Measurements from ENCODE around the gene SH3PXD2A.
A peak's percentile ranks its signal among the peaks of the same experiment; 100 is the strongest.

The SH3PXD2A gene

DNA sequence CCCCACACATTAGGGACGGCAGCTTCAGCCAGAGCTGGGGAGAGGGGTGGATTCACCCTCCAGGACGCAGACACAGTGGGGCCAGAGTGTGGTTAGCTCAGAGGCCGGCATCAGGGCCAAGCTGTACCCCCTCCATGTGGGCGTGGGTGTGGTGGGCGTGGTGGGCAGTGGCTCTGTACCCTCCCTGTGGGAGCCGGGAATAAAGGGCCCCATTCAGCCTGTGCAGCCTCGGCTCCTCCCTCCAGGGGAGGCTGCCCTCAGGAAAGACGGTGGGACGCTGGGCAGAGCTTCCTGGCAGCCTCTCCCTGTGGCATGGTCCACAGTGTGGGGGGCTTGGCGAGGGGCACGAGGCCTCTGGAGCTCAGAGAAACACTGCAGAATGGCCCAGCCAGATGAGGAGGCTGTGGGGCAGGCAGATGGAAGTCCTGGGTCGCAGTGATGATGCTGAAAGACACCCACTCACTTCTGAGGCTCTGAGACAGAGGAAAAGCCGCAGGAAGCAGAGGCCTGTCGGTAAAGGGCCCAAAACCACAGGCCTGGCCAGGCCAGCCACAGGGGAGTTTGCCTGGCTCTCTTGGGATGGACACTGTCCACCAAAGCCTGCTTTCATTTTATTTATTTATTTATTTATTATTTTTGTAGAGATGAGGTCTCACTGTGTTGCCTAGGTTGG, 108.0 kb downstream of the SH3PXD2A start:
- TF ChIP-seq, protein P1, sequence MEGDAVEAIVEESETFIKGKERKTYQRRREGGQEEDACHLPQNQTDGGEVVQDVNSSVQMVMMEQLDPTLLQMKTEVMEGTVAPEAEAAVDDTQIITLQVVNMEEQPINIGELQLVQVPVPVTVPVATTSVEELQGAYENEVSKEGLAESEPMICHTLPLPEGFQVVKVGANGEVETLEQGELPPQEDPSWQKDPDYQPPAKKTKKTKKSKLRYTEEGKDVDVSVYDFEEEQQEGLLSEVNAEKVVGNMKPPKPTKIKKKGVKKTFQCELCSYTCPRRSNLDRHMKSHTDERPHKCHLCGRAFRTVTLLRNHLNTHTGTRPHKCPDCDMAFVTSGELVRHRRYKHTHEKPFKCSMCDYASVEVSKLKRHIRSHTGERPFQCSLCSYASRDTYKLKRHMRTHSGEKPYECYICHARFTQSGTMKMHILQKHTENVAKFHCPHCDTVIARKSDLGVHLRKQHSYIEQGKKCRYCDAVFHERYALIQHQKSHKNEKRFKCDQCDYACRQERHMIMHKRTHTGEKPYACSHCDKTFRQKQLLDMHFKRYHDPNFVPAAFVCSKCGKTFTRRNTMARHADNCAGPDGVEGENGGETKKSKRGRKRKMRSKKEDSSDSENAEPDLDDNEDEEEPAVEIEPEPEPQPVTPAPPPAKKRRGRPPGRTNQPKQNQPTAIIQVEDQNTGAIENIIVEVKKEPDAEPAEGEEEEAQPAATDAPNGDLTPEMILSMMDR (IDR thresholded peaks at IDR 0.05; ENCODE audit: control insufficient read depth, extremely low read depth, insufficient read depth): no peak
- no peak overlapping the region for H3K4me3 ChIP-seq (ENCODE audit: low read depth, low read length)
- DNase-seq (ENCODE audit: low read depth): no peak

- no peak for DNase-seq (ENCODE audit: low read depth)
- H3K4me3 ChIP-seq (ENCODE audit: low read depth, low read length): no peak overlapping the region
- TF ChIP-seq, protein P1 (IDR thresholded peaks at IDR 0.05; ENCODE audit: control insufficient read depth, extremely low read depth, insufficient read depth): no peak
Measured at GRCh38 chr10:103746598-103746997, 108.8 kb downstream of the SH3PXD2A start.

GRCh38 chr10:103745341-103746247, 109.8 kb downstream of the SH3PXD2A start:
- TF ChIP-seq, protein P1 (IDR thresholded peaks at IDR 0.05; ENCODE audit: control insufficient read depth, extremely low read depth, insufficient read depth): no peak

DNA sequence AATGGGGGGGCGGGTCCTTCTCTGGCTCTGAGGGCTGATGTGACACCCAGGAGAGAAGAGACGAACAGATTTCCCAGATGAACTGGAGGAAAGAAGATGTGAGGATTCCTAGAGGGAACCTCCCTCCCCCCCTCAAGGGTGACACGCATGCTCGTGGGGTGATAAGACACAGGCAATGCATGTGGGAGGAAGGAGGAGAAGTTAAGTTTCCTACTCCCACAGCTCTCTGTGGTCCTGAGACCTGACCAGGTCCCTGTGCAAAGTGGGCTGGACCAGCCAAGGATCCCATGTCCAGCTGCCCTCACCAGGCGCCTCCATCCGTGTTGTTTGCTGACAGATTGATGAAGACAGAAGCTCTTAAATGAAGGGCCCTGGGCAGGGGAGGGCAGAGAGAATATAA, 112.6 kb downstream of the SH3PXD2A start:
- TF ChIP-seq, protein P1 (IDR thresholded peaks at IDR 0.05; ENCODE audit: control insufficient read depth, extremely low read depth, insufficient read depth): no peak
- no peak overlapping the region for H3K4me3 ChIP-seq (ENCODE audit: low read depth, low read length)
- DNase-seq (ENCODE audit: low read depth): no peak

More at GRCh38 chr10:103745341-103746247, 109.8 kb downstream of the SH3PXD2A start:
- H3K4me3 ChIP-seq (ENCODE audit: low read depth, low read length): no peak overlapping the region
- peak; percentile 11 for DNase-seq (ENCODE audit: low read depth)

- TF ChIP-seq, protein P1 (IDR thresholded peaks at IDR 0.05; ENCODE audit: control insufficient read depth, extremely low read depth, insufficient read depth): no peak
- DNase-seq (ENCODE audit: low read depth): no peak
- no peak overlapping the region for H3K4me3 ChIP-seq (ENCODE audit: low read depth, low read length)
Measured at GRCh38 chr10:103740611-103741010, 114.8 kb downstream of the SH3PXD2A start.

- TF ChIP-seq, protein P1 (IDR thresholded peaks at IDR 0.05; ENCODE audit: control insufficient read depth, extremely low read depth, insufficient read depth): no peak
- no peak for DNase-seq (ENCODE audit: low read depth)
- H3K4me3 ChIP-seq (ENCODE audit: low read depth, low read length): no peak overlapping the region
Measured at GRCh38 chr10:103739039-103739764, 116.2 kb downstream of the SH3PXD2A start.

Measured in LNCaP clone FGC (cell line).